Ureter (tissue), 1 donor: ENCODE data around the gene TXNRD3. TPM values are rescaled to one million over a fixed set of nuclear protein-coding genes. Genes with fewer than 3 reads are reported as not detected.

Experiments
- DNase-seq: peaks from one replicate; pipeline ENCODE4 v3.0.0-alpha.2; 2020; ENCODE audit warnings: low spot score
- total RNA-seq: library from RNA; stranded (reverse); gene quantifications from one replicate; pipeline ENCODE4 v1.2.4, GENCODE V29; 2023
- donor health status: DM: yes; HTN: yes; CAD: no.

The TXNRD3 gene
- total RNA-seq, result 12.3 TPM

DNA sequence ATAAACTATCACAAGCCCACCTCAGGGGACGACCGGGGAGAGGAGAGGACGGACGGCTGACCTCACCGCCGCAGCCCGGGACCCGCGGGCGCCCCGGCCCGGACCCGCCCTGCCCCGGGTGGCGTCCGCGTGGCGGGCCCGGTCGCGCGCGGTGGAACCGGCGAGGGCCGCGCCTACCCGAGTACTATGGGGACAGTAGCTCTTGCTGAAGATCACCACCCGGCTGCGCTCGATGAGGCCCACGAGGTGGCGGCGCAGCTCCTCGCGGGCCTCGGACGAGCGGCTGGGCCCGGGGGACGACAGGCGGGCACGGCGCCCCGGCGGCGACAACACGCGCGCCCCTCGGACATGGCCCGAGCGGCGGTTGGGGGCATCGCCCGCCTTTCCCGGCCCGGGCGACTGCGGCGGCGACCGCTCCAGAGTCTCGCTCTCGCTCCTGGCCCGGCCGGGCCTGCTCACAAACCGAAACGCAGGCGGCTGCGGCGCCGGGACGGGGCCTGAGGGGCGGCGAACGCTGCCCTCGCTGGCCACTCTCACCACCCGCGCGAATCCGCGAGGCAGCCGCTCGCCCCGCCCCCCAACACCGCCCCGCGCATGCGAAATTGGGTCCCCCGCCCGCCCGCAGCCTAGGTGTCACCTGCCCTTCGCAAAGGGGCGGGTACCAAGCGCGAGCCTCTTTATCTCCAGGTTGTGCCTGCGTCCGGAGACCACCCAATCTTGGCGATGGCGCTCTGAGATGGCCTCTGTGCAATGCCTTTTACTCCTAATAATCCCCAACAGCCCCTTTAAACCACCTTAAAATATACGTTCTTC lies at the start of gene TXNRD3:
Gene TXNRD3, minus strand, starts transcription at position 554 of the 813 bp plus-strand sequence.
- DNase-seq, result peak; percentile 88

DNA sequence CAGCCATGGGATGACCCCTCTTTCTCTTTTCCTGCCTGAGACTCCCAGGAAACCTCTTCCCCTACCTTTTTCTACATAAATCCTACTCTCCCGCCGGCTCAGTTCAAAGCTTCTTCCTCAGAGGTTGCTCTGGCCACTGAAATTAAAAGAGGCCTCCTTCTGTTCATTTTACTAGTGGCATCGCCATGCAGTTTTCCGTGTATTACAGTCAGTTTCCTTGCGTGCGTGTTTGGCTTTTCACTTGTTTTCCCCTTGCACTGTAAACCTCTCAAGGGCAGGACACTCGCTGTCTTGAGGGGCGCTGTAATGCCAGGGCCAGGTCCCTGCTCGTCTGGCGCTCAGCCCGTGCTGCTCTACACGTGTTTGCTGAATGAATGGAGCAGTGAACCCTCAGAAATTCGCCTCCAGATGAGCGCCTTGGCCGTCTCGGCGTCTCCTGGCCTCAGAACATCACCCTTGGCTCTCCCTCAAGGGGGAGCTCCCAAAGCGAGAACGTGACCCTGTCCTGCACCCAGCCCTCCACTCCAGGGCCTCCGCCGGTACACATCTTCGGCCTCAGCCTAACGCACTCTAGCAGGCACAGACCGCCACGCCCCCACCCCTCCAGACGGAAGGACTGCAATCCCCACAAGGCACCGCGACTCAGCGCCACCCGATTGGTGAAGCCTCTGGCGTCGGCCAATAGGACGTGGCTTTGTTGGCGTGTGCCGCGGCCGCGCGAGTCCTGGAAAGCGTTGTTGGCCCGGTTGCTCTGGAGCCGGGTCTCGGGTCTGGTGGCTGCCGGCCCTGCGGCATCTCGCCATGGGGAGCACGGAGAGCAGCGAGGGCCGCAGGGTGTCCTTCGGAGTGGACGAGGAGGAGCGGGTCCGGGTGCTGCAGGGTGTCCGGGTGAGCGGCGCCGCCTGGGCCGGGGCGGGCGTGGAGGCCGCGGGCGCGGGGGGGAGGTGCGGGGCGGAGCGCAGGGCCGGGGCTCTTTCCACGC lies 48.9 kb upstream of the TXNRD3 start, which contains the start of gene CHCHD6:
Gene CHCHD6, plus strand, starts transcription at position 729 of the 982 bp plus-strand sequence. Its CDS starts 73 bp downstream, at position 802.
- peak; percentile 96 for DNase-seq

DNA sequence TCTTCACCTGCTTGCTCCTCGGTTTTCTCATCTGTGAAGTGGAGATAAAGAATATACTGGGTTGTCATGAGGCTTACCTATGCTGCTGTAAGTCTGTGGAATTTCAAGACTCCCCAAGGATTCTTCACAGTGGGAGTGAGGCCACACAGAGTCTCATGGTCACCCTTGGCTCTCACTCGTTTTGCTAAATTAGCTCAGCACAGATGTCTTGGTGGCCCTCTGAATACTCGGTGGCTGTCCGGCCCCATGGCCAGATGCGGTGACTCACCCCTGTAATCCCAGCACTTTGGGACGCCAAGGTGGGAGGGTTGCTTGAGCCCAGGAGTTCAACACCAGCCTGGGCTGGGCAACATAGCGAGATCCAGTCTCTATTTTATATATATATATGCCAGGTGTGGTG lies 44.1 kb upstream of the TXNRD3 start:
- DNase-seq, result no peak

DNA sequence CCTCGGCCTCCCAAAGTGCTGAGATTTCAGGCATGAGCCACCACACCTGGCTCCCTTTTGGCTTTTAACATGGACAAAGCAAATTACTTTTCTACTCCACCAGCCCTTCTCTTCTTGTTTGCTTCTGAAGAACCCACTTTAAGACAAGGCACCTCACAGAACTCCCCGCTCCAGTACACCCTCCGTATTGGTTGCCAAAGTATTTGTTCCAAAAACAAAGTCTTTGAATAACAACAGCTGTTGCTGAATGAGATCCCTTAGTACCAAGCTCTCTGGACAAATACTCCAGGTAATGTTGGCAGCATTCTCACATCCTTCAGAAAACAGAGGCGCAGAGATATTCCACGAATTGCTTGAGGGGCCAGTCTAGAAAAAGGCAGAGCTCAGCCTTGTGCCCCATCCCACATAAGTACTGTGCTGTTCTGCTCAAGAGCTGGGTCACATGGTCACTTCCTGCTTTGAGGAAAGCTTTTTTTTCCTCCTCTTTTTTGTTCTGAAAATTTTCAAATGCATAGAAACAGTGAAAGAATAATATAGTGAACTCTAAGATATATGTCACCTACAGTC lies 41.9 kb upstream of the TXNRD3 start:
- no peak for DNase-seq

GRCh38 chr3:126693921-126694320 lies 39.0 kb upstream of the TXNRD3 start:
- no peak for DNase-seq

- DNase-seq, result no peak
Observed at GRCh38 chr3:126692858-126693257, 37.9 kb upstream of the TXNRD3 start.

- no peak for DNase-seq
Observed at GRCh38 chr3:126691765-126692164, 36.8 kb upstream of the TXNRD3 start.

GRCh38 chr3:126685493-126685892 lies 30.6 kb upstream of the TXNRD3 start:
- no peak for DNase-seq

DNA sequence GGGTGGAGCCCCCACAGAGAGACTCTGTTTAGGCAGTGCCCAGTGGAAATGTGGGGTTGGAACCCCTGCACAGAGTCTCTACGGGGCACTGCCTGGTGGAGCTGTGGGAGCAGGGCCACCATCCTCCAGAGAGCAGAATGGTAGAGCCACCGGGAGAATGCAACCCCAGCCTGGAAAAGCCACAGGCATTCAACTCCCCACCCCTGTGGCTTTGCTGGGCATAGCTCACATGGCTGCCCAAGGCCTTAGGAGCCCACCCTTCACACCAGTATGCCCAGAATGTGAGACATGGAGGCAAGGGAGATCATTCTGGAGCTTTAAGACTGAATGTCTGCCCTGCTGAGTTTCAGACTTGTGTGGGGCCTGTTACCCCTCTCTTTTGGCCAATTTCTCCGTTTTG lies 30.1 kb upstream of the TXNRD3 start:
- DNase-seq, result no peak

- DNase-seq, result no peak
Observed at GRCh38 chr3:126684218-126684751, 29.4 kb upstream of the TXNRD3 start.

DNA sequence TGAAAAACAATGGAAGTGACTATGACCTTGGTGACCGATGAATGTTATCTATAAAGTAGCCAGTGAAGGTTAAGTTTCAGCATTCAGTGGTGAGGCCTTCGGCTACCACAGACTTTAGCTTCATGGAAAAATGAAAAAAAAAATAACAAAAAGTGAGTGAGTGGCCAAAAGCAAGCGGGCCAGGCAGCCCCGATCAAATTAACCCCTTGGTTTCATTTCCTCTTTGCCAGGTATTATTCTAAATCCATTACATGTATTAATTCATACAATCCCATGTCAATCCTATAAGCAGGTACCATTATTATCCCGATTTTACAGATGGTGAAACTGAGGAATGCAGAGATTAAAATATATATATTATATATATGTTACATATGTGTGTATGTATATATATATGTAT lies 28.1 kb upstream of the TXNRD3 start:
- no peak for DNase-seq

- DNase-seq, result no peak
Observed at GRCh38 chr3:126682009-126682408, 27.1 kb upstream of the TXNRD3 start.

DNA sequence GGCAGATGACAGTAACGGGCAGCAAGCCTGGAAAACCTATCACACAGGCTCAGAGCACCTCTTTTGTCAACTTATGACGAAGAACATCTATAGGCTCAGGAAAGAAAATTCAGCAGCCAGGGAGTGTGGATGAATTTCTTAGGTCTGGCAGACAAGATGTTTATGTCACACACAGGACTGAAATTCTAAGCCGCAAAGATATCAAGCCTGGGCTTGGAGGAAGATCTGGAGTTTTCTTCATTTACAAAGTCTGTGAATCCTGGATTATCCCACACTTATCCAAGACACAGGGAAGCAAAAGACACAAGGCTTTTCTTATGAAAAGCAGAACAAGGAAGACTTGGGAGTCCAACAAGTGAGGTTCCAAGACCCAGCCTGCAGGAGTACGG lies 25.7 kb upstream of the TXNRD3 start:
- no peak for DNase-seq

- no peak for DNase-seq
Observed at GRCh38 chr3:126679831-126680666, 25.1 kb upstream of the TXNRD3 start.

DNA sequence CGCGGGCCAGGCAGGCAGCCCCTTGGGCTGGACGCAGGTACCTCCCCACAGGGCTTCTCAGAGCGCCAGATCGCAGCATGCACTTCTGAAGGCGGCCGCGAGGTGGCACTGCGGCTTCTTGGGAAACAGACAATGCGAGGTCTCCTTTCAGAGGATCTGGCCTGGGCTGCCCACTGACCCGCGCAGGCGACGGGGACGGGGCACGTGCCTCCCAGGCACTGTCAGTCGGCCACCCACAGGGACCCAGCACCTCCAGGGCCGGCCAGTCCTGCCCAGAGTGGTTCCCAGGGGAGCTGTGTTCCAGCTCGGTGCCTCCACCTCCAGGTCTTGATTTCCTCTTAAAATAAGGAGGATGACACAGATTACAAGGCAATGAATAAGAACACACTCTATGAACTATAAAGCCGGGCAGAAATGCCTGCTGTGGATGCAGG lies 24.4 kb upstream of the TXNRD3 start:
- DNase-seq, result peak; percentile 86

GRCh38 chr3:126678693-126679317 lies 23.9 kb upstream of the TXNRD3 start:
- no peak for DNase-seq

DNA sequence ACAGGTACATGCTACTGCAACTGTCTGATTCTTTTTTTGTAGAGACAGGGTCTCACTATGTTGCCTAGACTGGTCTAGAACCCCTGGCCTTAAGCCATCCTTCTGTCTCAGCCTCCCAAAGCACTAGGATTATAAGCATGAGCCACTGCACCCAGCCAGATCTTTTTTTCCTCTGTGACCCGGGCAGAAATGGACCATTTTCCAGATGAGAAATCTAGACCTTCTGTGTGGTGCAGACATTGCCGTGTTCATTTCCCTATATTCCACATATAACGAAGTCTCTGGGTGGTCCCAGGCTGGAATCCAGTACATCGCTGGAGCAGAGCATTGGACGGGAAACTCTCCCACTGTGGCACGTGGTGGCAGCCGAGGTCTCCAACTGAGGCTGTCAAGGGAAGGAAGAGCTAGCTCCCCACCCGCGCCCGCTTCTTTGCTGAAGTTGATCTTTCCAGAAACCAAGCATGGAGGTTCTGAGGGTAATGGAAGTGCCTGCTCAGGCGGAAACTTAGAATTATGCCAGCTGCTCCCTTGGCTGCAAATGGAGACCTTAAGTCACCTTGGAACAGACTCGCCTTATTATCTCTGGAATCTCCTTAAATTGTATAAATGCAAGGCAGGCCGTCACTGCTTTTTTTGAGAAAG lies 23.1 kb upstream of the TXNRD3 start:
- no peak for DNase-seq

- no peak for DNase-seq
Observed at GRCh38 chr3:126676919-126677705, 22.2 kb upstream of the TXNRD3 start.

GRCh38 chr3:126672741-126673140 lies 17.8 kb upstream of the TXNRD3 start:
- no peak for DNase-seq
